Measurements from ENCODE around the gene PSMB5. TPM values are rescaled to one million over a fixed set of nuclear protein-coding genes. Genes with fewer than 3 reads are reported as not detected.
A peak's percentile ranks its signal among the peaks of the same experiment; 100 is the strongest.

The PSMB5 gene
- total RNA-seq, 1 donor from 2014 or later: 118 TPM

- Histone ChIP-seq H3K4me1 (peaks cover 32% of the 10 kb centered on the region), H3K4me3 (no peak overlapping the region), H3K9me3 (replicated peaks) (no peaks in the 10 kb centered on the region), H3K27ac (replicated peaks) (no peak overlapping the region), H3K36me3 (no peaks in the 10 kb centered on the region), H3K27me3 (ENCODE audit: low read depth) (peaks cover 6% of the 10 kb centered on the region)
- no peak for DNase-seq
- intact Hi-C loops (cut with micrococcal nuclease): no loop called here
- TF ChIP-seq CTCF (IDR thresholded peaks at IDR 0.05; ENCODE audit: borderline replicate concordance): no peak
Measured at GRCh38 chr14:23049011-23049410, 14.3 kb upstream of the PSMB5 start.

GRCh38 chr14:23047751-23048693 is 13.3 kb upstream of the PSMB5 start:
- Histone ChIP-seq H3K27me3 (ENCODE audit: low read depth) (peaks cover 6% of the 10 kb centered on the region), H3K36me3 (no peaks in the 10 kb centered on the region), H3K4me1 (peaks cover 36% of the 10 kb centered on the region), H3K4me3 (no peak overlapping the region), H3K9me3 (replicated peaks) (no peaks in the 10 kb centered on the region), H3K27ac (replicated peaks) (peak overlapping the region; percentile 71)
- TF ChIP-seq CTCF (IDR thresholded peaks at IDR 0.05; ENCODE audit: borderline replicate concordance): no peak
- DNase-seq: no peak
- intact Hi-C loops (cut with micrococcal nuclease): no loop called here

- H3K4me3 ChIP-seq: no peak overlapping the region
- no peaks in the 10 kb centered on the region for H3K36me3 ChIP-seq
- H3K27ac ChIP-seq (replicated peaks): peak overlapping the region; percentile 71
- TF ChIP-seq CTCF (IDR thresholded peaks at IDR 0.05; ENCODE audit: borderline replicate concordance): no peak
- intact Hi-C loops (cut with micrococcal nuclease): no loop called here
- peaks cover 36% of the 10 kb centered on the region for H3K4me1 ChIP-seq
- no peak for DNase-seq
- no peaks in the 10 kb centered on the region for H3K9me3 ChIP-seq (replicated peaks)
- peaks cover 6% of the 10 kb centered on the region for H3K27me3 ChIP-seq (ENCODE audit: low read depth)
Measured at GRCh38 chr14:23047034-23047634, 12.4 kb upstream of the PSMB5 start.

- Histone ChIP-seq H3K27me3 (ENCODE audit: low read depth) (peaks cover 6% of the 10 kb centered on the region), H3K4me1 (peaks cover 36% of the 10 kb centered on the region), H3K4me3 (no peak overlapping the region), H3K36me3 (no peaks in the 10 kb centered on the region), H3K27ac (replicated peaks) (peak overlapping the region; percentile 71), H3K9me3 (replicated peaks) (no peaks in the 10 kb centered on the region)
- DNase-seq: no peak
- TF ChIP-seq CTCF (IDR thresholded peaks at IDR 0.05; ENCODE audit: borderline replicate concordance): no peak
- intact Hi-C loops (cut with micrococcal nuclease): no loop called here
Measured at GRCh38 chr14:23045419-23046357, 11.0 kb upstream of the PSMB5 start.

GRCh38 chr14:23044840-23045239 is 10.1 kb upstream of the PSMB5 start:
- Histone ChIP-seq H3K4me1 (peaks cover 36% of the 10 kb centered on the region), H3K36me3 (no peaks in the 10 kb centered on the region), H3K27me3 (ENCODE audit: low read depth) (peaks cover 6% of the 10 kb centered on the region), H3K9me3 (replicated peaks) (no peaks in the 10 kb centered on the region), H3K27ac (replicated peaks) (peak overlapping the region; percentile 71), H3K4me3 (no peak overlapping the region)
- TF ChIP-seq CTCF (IDR thresholded peaks at IDR 0.05; ENCODE audit: borderline replicate concordance): no peak
- DNase-seq: no peak
- intact Hi-C loops (cut with micrococcal nuclease): no loop called here

Data from left ventricle myocardium inferior (tissue), 1 donor.